Esophagus squamous epithelium (tissue), 4 donors: Measurements from ENCODE around the gene MCF2.

ENCODE experiments used
- CTCF ChIP-seq, 6 experiments: fragments of 450-650 bp in 4 of 6; fragments of 200-600 bp in 2 of 6; sonication (generic) in 2 of 6; IDR thresholded peaks; one replicate each; pipeline ENCODE4 v1.5.1; 2016 to 2019; ENCODE audit warnings: antibody characterized with exemption in 6 of 6, mild to moderate bottlenecking in 4 of 6, moderate library complexity in 4 of 6
- POLR2A ChIP-seq, 4 donors: fragments of 450-650 bp; IDR thresholded peaks; one replicate each; pipeline ENCODE4 v1.6.1; 2017; ENCODE audit warnings: antibody characterized with exemption in 4 of 4, mild to moderate bottlenecking in 4 of 4, moderate library complexity in 3 of 4

GRCh38 chrX:139692908-139693307 is 15.1 kb downstream of the MCF2 start:
- TF ChIP-seq CTCF (IDR thresholded peaks at IDR 0.05), result no peak
- no peak for TF ChIP-seq POLR2A (IDR thresholded peaks at IDR 0.05)
